DOHH2 (cell line): ENCODE results near the gene APOL2.
"Not testable (repeated sequence)": the region's sequence is repeated elsewhere in the genome, so short reads cannot be mapped to it uniquely, and the experiment has no call there.

Experiments used
- EZH2phosphoT487 ChIP-seq: fragments of 200-600 bp; sonication (generic); IDR thresholded peaks from 2 replicates; pipeline ENCODE4 v1.6.1; 2017; ENCODE audit warnings: borderline replicate concordance, mild to moderate bottlenecking, antibody characterized with exemption, low read length, moderate library complexity, mixed read lengths
- TF ChIP-seq, protein P1 (sequence below): fragments of 200-600 bp; sonication (generic); IDR thresholded peaks from one replicate; pipeline ENCODE4 v1.5.1; 2014; ENCODE audit warnings: antibody characterized with exemption, mild to moderate bottlenecking, low read depth, low read length; ENCODE audit not compliant: poor library complexity, severe bottlenecking

DNA sequence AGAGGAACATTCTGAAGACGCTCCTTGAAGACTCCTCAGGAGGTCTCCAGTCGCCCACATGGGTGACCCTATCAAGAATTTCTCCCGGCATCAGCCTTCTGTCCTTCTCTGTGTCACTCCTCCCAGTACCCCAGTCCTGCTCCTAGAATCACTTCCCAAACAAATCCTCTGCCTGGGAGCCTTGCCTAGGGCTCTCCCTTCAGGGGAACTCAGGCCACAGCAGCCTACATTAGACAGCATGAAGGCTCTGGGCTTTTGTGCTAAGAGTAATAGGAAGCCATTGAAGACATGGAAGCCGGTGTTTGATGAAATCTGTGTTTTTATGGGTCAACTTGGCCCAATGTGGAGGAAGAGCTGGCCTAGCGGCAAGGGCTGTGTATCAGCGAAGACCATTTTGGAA is 51.5 kb downstream of the APOL2 start:
- TF ChIP-seq, protein P1, sequence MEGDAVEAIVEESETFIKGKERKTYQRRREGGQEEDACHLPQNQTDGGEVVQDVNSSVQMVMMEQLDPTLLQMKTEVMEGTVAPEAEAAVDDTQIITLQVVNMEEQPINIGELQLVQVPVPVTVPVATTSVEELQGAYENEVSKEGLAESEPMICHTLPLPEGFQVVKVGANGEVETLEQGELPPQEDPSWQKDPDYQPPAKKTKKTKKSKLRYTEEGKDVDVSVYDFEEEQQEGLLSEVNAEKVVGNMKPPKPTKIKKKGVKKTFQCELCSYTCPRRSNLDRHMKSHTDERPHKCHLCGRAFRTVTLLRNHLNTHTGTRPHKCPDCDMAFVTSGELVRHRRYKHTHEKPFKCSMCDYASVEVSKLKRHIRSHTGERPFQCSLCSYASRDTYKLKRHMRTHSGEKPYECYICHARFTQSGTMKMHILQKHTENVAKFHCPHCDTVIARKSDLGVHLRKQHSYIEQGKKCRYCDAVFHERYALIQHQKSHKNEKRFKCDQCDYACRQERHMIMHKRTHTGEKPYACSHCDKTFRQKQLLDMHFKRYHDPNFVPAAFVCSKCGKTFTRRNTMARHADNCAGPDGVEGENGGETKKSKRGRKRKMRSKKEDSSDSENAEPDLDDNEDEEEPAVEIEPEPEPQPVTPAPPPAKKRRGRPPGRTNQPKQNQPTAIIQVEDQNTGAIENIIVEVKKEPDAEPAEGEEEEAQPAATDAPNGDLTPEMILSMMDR = not testable (repeated sequence)
- not testable (repeated sequence) for TF ChIP-seq EZH2phosphoT487
